ENCODE data around the gene NDUFB5. TPM values are rescaled to one million over a fixed set of nuclear protein-coding genes. Genes with fewer than 3 reads are reported as not detected.

The NDUFB5 gene
- total RNA-seq, 2 experiments from 2014 or later: 83.1 to 97.3 TPM

DNA sequence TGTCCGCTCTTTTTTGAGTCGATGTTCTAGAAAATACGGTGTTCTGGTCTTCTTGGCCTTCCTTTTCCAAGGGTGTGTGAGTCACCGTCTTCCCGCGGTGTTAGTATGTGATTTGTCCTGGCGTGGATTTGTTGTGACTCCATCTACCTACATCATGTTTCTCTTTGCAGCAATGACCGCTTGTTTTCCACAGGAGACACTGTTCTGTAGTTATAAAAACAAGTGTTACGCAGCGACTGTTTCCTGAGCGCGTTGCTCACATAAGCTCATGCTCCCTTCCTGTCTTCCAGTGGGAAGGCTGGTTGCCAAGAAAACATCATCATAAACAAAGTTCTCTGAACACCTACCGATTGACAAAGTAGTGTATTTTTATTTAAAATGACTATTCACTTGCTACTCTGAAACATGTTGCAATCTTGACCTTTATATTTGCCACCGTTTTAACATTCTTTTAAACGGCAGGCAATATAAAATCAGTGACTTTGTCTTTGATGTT is 67.2 kb downstream of the NDUFB5 start:
- H3K36me3 Mint-ChIP-seq: peaks cover 5% of the 10 kb centered on the region
- CTCF ChIA-PET: no interaction called here

DNA sequence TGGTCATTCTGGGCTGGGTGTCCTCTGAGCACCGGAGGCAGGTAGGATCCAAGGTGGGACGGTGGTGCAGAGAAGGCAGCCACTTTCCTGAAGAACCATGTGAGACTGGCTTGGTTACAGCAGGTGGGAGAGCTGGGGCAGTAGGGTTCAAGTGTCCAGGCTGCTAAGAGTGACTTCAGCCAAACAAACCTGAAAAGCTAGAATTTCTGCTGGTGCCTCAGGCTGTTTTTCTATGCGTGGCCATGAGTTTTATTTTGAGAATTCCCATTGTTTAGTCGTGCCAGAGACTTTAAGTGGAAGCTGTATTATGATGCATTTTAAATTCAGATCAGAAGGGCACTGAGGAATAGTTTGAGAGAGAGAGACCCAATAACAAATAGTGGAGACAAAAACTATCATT is 68.3 kb downstream of the NDUFB5 start:
- DNase-seq (no peak), ATAC-seq (no peak)
- CTCF ChIA-PET: no interaction called here
- Mint-ChIP-seq H3K27me3 (no peaks in the 10 kb centered on the region), H3K4me3 (no peak overlapping the region), H3K36me3 (peaks cover 5% of the 10 kb centered on the region), H3K4me1 (no peaks in the 10 kb centered on the region), H3K27ac (no peak overlapping the region), H3K9me3 (ENCODE audit: low read depth) (no peaks in the 10 kb centered on the region)

More for the DNA sequence above, 67.2 kb downstream of the NDUFB5 start:
- H3K4me1 Mint-ChIP-seq: no peaks in the 10 kb centered on the region
- ATAC-seq (no peak), DNase-seq (no peak)
- no peak overlapping the region for H3K27ac Mint-ChIP-seq
- H3K9me3 Mint-ChIP-seq (ENCODE audit: low read depth): no peaks in the 10 kb centered on the region
- no peak overlapping the region for H3K4me3 Mint-ChIP-seq
- H3K27me3 Mint-ChIP-seq: no peaks in the 10 kb centered on the region

DNA sequence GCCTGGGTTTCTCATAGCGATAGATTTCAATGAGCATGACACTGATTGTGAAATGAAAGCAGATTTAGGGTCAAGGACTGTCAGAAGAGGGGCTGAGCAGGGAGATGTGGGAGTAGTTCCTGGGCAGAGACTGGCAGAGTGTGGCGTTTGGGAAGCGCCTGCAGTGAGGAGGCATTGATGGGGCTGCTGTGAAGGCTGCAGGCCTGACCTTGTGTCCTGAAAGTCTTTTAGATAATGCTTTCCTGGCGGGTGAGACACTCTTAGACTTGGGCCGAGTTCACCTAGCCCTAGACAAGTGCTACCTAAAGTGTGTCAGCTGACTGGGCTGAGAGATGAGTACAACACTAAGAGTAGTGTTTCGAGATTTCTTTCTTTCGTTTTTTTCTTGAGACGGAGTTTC is 68.9 kb downstream of the NDUFB5 start:
- Mint-ChIP-seq H3K4me1 (no peaks in the 10 kb centered on the region), H3K27ac (no peak overlapping the region), H3K4me3 (no peak overlapping the region), H3K36me3 (peaks cover 5% of the 10 kb centered on the region), H3K9me3 (ENCODE audit: low read depth) (no peaks in the 10 kb centered on the region), H3K27me3 (no peaks in the 10 kb centered on the region)
- ATAC-seq: no peak
- CTCF ChIA-PET: no interaction called here
- DNase-seq: no peak

DNA sequence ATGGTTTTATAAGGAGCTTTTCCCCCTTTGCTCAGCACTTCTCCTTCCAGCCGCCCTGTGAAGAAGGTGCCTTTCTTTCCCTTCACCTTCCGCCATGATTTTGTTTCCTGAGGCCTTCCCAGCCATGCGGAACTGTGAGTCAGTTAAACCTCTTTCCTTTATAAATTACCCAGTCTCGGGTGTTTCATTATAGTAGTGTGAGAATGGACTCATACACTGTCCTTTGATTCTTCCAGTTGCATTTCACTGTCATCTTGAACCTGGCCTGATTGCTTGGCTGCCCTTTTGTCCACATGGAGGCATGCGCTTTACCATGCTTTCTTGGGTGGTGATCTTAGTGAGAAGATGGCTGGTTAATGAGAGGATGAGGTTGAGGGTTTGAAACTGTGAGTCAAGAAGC is 71.5 kb downstream of the NDUFB5 start:
- Mint-ChIP-seq H3K4me1 (no peaks in the 10 kb centered on the region), H3K36me3 (peaks cover 4% of the 10 kb centered on the region), H3K27ac (no peak overlapping the region), H3K4me3 (no peak overlapping the region), H3K9me3 (ENCODE audit: low read depth) (no peaks in the 10 kb centered on the region), H3K27me3 (no peaks in the 10 kb centered on the region)
- ATAC-seq (no peak), DNase-seq (no peak)
- CTCF ChIA-PET: interaction anchor here (0.9 kb wide), 1 partner anchor 26 kb away, joined by 3 read pairs; no protein-coding TSS in a partner anchor

Other genes starting within 250 kb of the NDUFB5 start
- 10 to 100 TPM in 1 of 2 experiments, 1 to 10 TPM in 1; 7.5 to 13.8 TPM for gene GNB4, start 153.3 kb upstream of the NDUFB5 start, total RNA-seq
- 10 to 100 TPM; 80.1 to 92.7 TPM for gene ACTL6A, start 41.9 kb upstream of the NDUFB5 start, total RNA-seq
- 10 to 100 TPM; 29.7 to 49.8 TPM for gene MRPL47, start 156 bp upstream of the NDUFB5 start, total RNA-seq
- gene USP13, start 48.2 kb downstream of the NDUFB5 start, total RNA-seq: 10 to 100 TPM in 1 of 2 experiments, 1 to 10 TPM in 1; 9.5 to 13.3 TPM

Measured in activated CD8-positive, alpha-beta memory T cell treated with anti-CD3 and anti-CD28 coated beads, Interleukin-2, amount 10 ng/mL, durations not matched to agents 7 days and 5 days (primary cell).